ENCODE measurements around the gene PERP.
"Not testable (repeated sequence)": the region's sequence is repeated elsewhere in the genome, so short reads cannot be mapped to it uniquely, and the experiment has no call there.

PERP gene

GRCh38 chr6:138105880-138106664, 1.1 kb downstream of the PERP start:
- no peak for DNase-seq

GRCh38 chr6:138105446-138105845, 1.8 kb downstream of the PERP start:
- DNase-seq: no peak

GRCh38 chr6:138104618-138105213, 2.5 kb downstream of the PERP start:
- no peak for DNase-seq

DNA sequence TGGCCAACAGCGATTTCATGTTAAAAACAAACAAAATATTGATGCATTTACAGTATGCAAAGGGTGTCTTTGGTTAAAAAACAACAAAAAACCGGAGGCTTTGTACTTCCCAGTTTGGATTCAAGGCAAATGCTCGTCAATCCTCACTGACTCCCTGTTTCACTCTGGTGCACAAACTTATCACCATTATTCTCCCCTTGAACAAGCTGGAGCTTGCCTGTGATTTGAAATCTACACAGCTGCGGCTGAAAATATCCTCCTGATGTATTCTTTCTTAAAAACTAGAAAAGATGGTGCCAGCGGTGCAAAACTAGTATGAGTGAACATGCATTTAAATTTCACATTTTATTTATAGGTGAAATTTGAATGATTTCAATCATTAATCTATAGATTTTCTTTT, 3.3 kb downstream of the PERP start:
- no peak for DNase-seq

- DNase-seq: no peak
Measured at GRCh38 chr6:138101946-138102731, 5.1 kb downstream of the PERP start.

DNA sequence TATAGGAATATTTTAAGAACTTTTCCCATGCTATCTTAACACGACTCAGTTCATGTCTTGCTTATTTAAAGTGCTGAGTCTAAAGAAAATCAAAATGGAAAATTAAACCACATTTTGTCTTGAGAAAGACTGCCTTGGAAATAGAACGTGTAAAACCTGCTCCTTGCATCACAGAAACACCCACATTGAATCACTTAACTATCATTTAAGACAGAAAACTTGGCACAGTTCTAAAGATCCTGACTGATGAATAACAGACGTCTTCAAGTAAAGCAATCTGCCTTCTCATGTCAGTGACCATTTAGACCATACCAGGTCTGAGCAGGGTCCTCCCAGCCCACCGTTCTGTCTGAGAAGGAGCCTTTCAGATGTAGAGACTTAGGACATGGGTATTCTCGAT, 7.4 kb downstream of the PERP start:
- no peak for DNase-seq

DNA sequence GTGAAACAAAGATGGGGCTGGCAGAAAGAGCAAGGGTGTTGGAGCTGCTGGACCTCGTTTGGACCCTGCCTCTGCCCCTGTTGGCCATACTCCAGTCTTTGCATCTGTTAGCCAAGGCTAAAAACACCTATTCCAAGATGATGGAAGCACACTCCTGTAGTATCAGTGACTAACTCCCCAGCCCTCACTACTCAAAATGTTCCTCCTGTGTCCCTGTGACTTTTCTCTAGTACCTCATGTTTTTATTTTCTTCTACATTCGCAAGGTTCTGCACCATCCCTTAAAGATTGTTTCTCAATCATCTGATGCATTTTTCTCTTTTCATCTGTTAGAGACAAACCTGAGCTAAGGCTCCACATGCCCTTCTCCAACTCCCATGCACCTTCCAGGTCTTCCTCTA, 8.9 kb downstream of the PERP start:
- no peak for DNase-seq

DNA sequence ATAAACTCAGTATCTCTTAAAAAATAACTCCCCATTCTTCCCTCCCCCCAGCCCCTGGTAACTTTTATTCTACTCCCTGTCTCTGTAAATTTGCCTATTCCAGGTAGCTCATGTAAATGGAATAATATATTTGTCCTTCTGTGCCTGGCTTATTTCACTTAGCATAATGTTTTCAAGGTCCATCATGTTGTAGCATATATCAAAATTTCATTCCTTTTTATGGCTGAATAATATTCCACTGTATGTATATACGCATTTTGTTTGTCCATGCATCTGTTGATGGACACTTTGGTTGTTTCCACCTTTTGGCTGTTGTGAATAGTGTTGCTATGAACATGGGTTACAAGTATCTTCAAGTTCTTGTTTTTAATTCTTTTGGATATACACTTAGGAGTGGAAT, 13.0 kb downstream of the PERP start:
- no peak for DNase-seq

DNA sequence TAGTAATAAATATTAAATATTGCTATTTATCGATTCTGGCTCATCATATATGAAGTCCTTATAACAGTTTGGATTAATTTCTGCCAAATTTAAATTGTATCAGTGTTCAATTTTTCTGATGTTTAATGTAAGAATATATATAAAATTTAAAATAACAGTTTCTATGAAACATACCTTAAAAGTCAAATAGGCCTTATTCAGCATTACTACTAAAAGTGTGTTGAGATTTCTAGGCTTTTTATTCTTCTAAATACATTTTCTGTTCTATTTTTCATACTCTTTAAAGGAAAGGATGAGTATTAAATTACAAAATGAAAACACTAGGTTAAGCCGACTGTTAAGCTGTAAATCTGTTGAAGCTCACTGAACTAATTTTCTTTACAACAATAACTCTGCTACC, 13.6 kb downstream of the PERP start:
- DNase-seq: no peak

- DNase-seq: no peak
Measured at GRCh38 chr6:138092686-138093085, 14.5 kb downstream of the PERP start.

- DNase-seq: no peak
Measured at GRCh38 chr6:138089325-138089724, 17.9 kb downstream of the PERP start.

- DNase-seq: no peak
Measured at GRCh38 chr6:138088326-138088762, 18.9 kb downstream of the PERP start.

DNA sequence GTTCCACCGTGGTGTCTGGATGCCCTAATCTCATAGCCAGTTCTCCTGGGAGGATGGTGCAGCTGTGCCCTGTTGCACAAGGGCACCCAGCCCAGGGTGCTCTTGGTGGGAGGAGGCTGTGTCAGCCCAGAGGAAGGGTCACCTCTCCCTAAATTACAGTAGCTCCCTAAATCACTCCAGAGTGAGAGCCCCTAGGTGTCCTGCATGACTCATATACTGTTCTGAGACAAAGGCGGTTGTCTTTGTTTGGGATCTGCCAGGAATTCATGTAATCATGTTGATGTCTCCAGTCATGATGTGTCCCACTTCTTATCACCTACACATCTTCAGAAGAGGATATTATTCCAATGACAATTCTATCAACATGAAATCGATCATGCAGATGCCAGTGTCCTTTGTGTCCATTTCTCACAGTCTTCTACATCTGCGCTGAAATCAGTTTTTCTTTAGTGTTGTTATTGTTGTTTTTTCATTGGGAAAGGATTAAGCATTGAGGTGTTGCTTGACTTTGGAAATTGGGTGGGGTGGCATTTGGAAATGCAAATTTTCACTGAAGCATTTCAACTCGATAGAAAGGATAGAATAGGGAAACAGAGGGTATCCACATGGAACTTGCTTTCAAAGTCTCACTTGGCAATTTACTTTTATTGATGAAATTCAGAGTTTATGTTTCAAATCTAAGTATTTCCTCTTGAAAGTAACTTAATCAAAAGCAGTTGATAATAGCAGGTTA, 19.5 kb downstream of the PERP start:
- no peak for DNase-seq

DNA sequence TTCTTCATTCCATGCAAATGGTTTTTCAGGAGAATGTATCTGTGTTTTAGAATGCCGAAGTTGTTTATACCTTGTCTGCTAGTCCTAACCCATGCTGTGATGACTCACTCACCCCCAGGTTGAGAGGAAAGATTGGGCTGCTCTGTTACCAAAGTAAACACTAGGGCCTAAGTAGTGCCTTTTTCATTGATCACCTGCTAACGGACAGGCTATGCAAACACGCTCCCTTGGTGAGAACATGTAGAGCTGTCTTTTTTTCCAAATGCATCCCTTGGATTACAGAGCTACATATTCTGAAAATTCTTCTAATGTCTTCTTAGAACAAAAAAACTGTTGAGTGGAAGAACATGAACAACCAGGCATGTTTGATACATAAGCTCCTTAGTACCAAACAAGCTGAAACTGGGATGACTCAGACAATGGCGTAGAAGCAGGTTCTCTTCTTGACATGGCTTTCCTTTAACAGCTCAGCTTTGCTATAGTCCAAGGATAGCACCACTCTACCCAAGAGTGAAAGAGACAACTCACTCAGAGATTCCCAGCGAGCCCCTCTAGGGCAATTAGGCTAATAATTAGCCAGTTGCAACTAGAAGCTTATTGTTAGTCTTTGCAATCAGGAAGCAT, 20.5 kb downstream of the PERP start:
- no peak for DNase-seq

DNA sequence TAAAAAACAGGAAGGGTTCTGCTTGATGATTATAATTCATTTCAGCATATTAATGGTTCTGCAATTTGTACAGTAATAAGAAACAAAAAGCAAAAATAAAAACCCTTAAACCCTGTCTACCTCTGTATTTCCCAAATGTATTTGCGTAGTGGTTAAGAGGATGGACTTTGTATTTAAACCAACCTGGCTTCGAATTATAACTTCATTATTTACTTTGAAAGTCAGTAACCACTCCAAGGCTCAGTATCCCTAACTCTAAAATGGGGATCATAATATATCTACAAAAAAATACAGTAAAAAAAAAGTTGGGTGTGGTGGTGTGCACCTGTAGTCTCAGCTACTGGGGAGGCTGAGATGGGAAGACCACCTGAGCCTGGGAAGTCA, 21.4 kb downstream of the PERP start:
- DNase-seq: no peak

- no peak for DNase-seq
Measured at GRCh38 chr6:138084904-138085838, 22.0 kb downstream of the PERP start.

GRCh38 chr6:138082232-138082631, 25.0 kb downstream of the PERP start:
- DNase-seq: no peak

DNA sequence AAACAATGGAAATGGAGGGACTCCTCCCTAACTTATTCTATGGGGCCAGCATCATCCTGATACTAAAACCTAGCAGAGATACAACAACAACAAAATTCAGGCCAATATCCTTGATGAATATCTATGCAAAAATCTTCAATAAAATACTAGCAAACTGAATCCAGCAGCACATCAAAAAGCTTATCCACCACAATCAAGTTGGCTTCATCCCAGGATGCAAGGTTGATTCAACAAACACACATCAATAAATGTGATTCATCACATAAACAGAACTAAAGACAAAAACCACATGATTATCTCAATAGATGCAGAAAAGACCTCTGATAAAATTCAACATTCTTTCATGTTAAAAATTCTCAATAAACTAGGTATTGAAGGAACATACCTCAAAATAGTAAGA, 27.7 kb downstream of the PERP start:
- DNase-seq: not testable (repeated sequence)

GRCh38 chr6:138078491-138078890, 28.7 kb downstream of the PERP start:
- no peak for DNase-seq

DNA sequence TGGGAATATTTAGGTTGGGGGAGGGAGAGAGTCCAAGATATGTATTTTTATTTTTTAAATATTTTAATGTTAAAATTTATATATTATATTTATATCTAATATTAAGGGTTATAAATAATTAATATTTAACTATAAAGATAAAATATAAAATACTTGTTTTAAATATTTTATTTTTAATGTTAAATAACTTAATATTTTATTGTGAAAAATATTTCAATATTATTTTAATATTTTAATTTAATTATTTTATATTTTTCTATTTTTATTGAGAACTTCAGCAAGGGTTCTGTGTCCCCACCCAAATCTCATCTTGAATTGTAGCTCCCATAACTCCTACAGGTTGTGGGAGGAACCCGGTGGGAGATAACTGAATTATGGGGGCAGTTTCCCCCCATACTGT, 34.0 kb downstream of the PERP start:
- no peak for DNase-seq

All from anterior cingulate cortex (tissue), 58 donors.